ENCODE data around the gene RBM47.
"Not testable (repeated sequence)": the region's sequence is repeated elsewhere in the genome, so short reads cannot be mapped to it uniquely, and the experiment has no call there.

RBM47 gene

GRCh38 chr4:40573593-40574311 lies 55.9 kb downstream of the RBM47 start:
- no peak for DNase-seq
- TF ChIP-seq GATA1 (IDR thresholded peaks at IDR 0.05; ENCODE audit: low read depth, low read length) (no peak), POLR2A (IDR thresholded peaks at IDR 0.05; ENCODE audit: low read length) (no peak)

- no peak for DNase-seq
- TF ChIP-seq GATA1 (IDR thresholded peaks at IDR 0.05; ENCODE audit: low read depth, low read length) (no peak), POLR2A (IDR thresholded peaks at IDR 0.05; ENCODE audit: low read length) (no peak)
Measured at GRCh38 chr4:40572692-40573310, 56.9 kb downstream of the RBM47 start.

- DNase-seq: no peak
- TF ChIP-seq GATA1 (IDR thresholded peaks at IDR 0.05; ENCODE audit: low read depth, low read length) (no peak), POLR2A (IDR thresholded peaks at IDR 0.05; ENCODE audit: low read length) (no peak)
Measured at GRCh38 chr4:40571208-40571607, 58.5 kb downstream of the RBM47 start.

- TF ChIP-seq POLR2A (IDR thresholded peaks at IDR 0.05; ENCODE audit: low read length) (no peak), GATA1 (IDR thresholded peaks at IDR 0.05; ENCODE audit: low read depth, low read length) (no peak)
- DNase-seq: no peak
Measured at GRCh38 chr4:40570348-40571077, 59.2 kb downstream of the RBM47 start.

- TF ChIP-seq POLR2A (IDR thresholded peaks at IDR 0.05; ENCODE audit: low read length): no peak
- no peak for TF ChIP-seq GATA1 (IDR thresholded peaks at IDR 0.05; ENCODE audit: low read depth, low read length)
- DNase-seq: no peak
Measured at GRCh38 chr4:40564815-40565483, 64.7 kb downstream of the RBM47 start.

GRCh38 chr4:40564004-40564403 lies 65.7 kb downstream of the RBM47 start:
- no peak for DNase-seq
- no peak for TF ChIP-seq GATA1 (IDR thresholded peaks at IDR 0.05; ENCODE audit: low read depth, low read length)
- TF ChIP-seq POLR2A (IDR thresholded peaks at IDR 0.05; ENCODE audit: low read length): no peak

- TF ChIP-seq GATA1 (IDR thresholded peaks at IDR 0.05; ENCODE audit: low read depth, low read length): no peak
- no peak for TF ChIP-seq POLR2A (IDR thresholded peaks at IDR 0.05; ENCODE audit: low read length)
- DNase-seq: no peak
Measured at GRCh38 chr4:40563401-40563800, 66.3 kb downstream of the RBM47 start.

GRCh38 chr4:40562681-40563080 lies 67.0 kb downstream of the RBM47 start:
- TF ChIP-seq POLR2A (IDR thresholded peaks at IDR 0.05; ENCODE audit: low read length): no peak
- TF ChIP-seq GATA1 (IDR thresholded peaks at IDR 0.05; ENCODE audit: low read depth, low read length): no peak
- DNase-seq: no peak

GRCh38 chr4:40562208-40562607 lies 67.5 kb downstream of the RBM47 start:
- DNase-seq: no peak

GRCh38 chr4:40561543-40562177 lies 68.0 kb downstream of the RBM47 start:
- not testable (repeated sequence) for DNase-seq

More at GRCh38 chr4:40562208-40562607, 67.5 kb downstream of the RBM47 start:
- no peak for TF ChIP-seq GATA1 (IDR thresholded peaks at IDR 0.05; ENCODE audit: low read depth, low read length)
- no peak for TF ChIP-seq POLR2A (IDR thresholded peaks at IDR 0.05; ENCODE audit: low read length)

- DNase-seq: no peak
- TF ChIP-seq POLR2A (IDR thresholded peaks at IDR 0.05; ENCODE audit: low read length) (no peak), GATA1 (IDR thresholded peaks at IDR 0.05; ENCODE audit: low read depth, low read length) (no peak)
Measured at GRCh38 chr4:40559585-40560465, 69.8 kb downstream of the RBM47 start.

- TF ChIP-seq POLR2A (IDR thresholded peaks at IDR 0.05; ENCODE audit: low read length): no peak
- no peak for TF ChIP-seq GATA1 (IDR thresholded peaks at IDR 0.05; ENCODE audit: low read depth, low read length)
- DNase-seq: no peak
Measured at GRCh38 chr4:40557736-40558135, 71.9 kb downstream of the RBM47 start.
